Cardiac fibroblast (primary cell): Measurements from ENCODE around the gene TGM2.
A peak's percentile ranks its signal among the peaks of the same experiment; 100 is the strongest.

Experiments
- DNase-seq, 2 donors: peaks; one replicate each; pipeline versions ENCODE4 v3.0.0 to v3.0.0-alpha.2; 2010; ENCODE audit warnings: low read depth in 2 of 2
- H3K4me3 ChIP-seq, 2 donors: replicated peaks in 1 of 2; 1 replicate in 1 of 2; 2 replicates in 1 of 2; pipeline ENCODE4 v1.5.1; 2011; ENCODE audit warnings: low read depth in 2 of 2, low read length in 2 of 2, mild to moderate bottlenecking in 2 of 2, moderate library complexity in 1 of 2
- TF ChIP-seq, protein P1 (sequence below): IDR thresholded peaks from one replicate; pipeline ENCODE4 v1.5.1; 2011; ENCODE audit warnings: low read depth, mild to moderate bottlenecking, low read length, inconsistent platforms

The TGM2 gene

GRCh38 chr20:38152175-38152620, 12.9 kb downstream of the TGM2 start:
- TF ChIP-seq, protein P1, sequence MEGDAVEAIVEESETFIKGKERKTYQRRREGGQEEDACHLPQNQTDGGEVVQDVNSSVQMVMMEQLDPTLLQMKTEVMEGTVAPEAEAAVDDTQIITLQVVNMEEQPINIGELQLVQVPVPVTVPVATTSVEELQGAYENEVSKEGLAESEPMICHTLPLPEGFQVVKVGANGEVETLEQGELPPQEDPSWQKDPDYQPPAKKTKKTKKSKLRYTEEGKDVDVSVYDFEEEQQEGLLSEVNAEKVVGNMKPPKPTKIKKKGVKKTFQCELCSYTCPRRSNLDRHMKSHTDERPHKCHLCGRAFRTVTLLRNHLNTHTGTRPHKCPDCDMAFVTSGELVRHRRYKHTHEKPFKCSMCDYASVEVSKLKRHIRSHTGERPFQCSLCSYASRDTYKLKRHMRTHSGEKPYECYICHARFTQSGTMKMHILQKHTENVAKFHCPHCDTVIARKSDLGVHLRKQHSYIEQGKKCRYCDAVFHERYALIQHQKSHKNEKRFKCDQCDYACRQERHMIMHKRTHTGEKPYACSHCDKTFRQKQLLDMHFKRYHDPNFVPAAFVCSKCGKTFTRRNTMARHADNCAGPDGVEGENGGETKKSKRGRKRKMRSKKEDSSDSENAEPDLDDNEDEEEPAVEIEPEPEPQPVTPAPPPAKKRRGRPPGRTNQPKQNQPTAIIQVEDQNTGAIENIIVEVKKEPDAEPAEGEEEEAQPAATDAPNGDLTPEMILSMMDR, result no peak

DNA sequence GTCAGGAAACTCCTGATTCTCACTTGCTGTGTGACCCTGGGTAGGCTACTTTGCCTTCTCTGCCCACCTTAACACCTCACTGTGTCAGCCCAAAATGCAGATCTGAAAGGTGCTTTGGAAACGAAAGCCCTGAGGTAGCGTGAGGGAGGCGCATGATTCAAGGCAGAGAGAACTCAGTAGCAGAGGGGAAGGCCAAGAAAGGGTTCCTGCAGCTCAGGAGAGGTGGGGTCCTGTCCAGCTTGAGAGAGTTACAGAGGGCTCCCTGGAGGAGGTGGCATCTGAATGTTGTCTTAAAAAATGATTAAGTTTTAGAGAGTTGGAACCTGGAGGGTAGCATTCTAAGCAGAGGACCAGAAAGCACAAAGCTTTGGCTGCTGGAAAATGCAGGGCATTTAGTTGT, 13.6 kb downstream of the TGM2 start:
- TF ChIP-seq, protein P1, result no peak
- no peak overlapping the region for H3K4me3 ChIP-seq
- DNase-seq, result no peak

More at GRCh38 chr20:38152175-38152620, 12.9 kb downstream of the TGM2 start:
- DNase-seq, result peak; percentile 53 to 75
- H3K4me3 ChIP-seq, result peak overlapping the region in 1 of 2 donors; percentile 3

DNA sequence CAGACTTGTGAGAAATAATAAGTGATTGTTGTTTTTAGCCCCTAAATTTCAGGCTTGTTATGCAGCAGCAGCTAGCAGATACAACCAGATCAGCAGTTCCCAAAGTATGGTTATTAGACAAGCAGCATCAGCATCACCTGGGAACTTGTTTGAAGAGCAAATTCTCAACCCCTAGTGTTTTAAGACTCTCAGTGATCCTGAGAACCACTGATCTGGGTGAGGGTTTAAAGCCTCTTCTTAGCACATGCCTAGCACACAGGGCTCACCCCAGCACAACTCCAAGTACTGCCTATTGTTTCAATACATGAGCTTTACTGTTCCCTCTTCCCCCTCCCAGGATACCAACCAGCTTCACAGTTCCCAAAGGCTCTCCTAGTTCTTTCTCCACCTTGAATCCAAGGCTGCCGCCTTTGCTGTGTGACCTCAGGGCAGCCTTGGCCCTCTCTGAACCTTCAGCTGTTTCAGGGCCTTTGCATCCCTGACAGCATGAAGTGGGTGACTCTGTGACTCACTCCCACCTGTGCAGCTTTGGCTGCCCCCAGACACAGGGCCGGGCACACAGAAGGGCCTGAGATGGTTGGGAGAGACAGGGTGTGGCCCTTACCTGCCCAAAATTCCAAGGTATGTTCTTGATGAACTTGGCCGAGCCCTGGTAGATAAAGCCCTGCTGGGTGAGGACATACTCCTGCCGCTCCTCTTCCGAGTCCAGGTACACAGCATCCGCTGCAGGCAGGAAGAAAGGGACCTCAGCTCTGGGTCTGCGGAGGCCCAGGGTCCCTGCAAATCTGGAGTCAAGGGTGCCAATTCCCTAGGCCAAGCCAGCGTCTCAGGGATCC, 14.5 kb downstream of the TGM2 start:
- no peak for DNase-seq
- H3K4me3 ChIP-seq, result no peak overlapping the region
- TF ChIP-seq, protein P1, result no peak

- TF ChIP-seq, protein P1, result no peak
- no peak overlapping the region for H3K4me3 ChIP-seq
- no peak for DNase-seq
These were observed 16.6 kb downstream of the TGM2 start for GRCh38 chr20:38148328-38149102.

- TF ChIP-seq, protein P1, result no peak
- H3K4me3 ChIP-seq, result no peak overlapping the region
- DNase-seq, result no peak
These were observed 17.3 kb downstream of the TGM2 start for GRCh38 chr20:38147751-38148150.

GRCh38 chr20:38147163-38147562, 17.9 kb downstream of the TGM2 start:
- TF ChIP-seq, protein P1, result no peak

More at GRCh38 chr20:38147163-38147562, 17.9 kb downstream of the TGM2 start:
- H3K4me3 ChIP-seq, result no peak overlapping the region
- DNase-seq, result no peak
